NCI-H446 treated with DMSO at 0.1 percent for 48 hours (cell line): ENCODE data around the gene SOWAHA.

ENCODE experiments used
- DNase-seq: peaks from one replicate; lab custom pipeline; 2025; lab: John Stamatoyannopoulos, UW

Gene SOWAHA

GRCh38 chr5:132827943-132828673 lies 15.0 kb downstream of the SOWAHA start:
- DNase-seq = no peak

- DNase-seq = no peak
Observed at GRCh38 chr5:132828846-132829494, 15.9 kb downstream of the SOWAHA start.

- no peak for DNase-seq
Observed at GRCh38 chr5:132829742-132830435, 16.8 kb downstream of the SOWAHA start.

- no peak for DNase-seq
Observed at GRCh38 chr5:132830436-132831094, 17.5 kb downstream of the SOWAHA start, which contains the start of gene SHROOM1. Gene SHROOM1 (minus strand): TSS chr5:132830647. CDS start chr5:132826140, 4,507 bp downstream.

GRCh38 chr5:132831095-132831860 lies 18.2 kb downstream of the SOWAHA start:
- no peak for DNase-seq

GRCh38 chr5:132832612-132833011 lies 19.5 kb downstream of the SOWAHA start:
- DNase-seq = no peak

- no peak for DNase-seq
Observed at GRCh38 chr5:132834057-132834456, 21.0 kb downstream of the SOWAHA start.

GRCh38 chr5:132836852-132837251 lies 23.8 kb downstream of the SOWAHA start:
- DNase-seq = no peak

GRCh38 chr5:132837868-132838267 lies 24.8 kb downstream of the SOWAHA start:
- DNase-seq = no peak

GRCh38 chr5:132838516-132839282 lies 25.6 kb downstream of the SOWAHA start:
- no peak for DNase-seq

GRCh38 chr5:132839426-132840301 lies 26.6 kb downstream of the SOWAHA start:
- no peak for DNase-seq

- no peak for DNase-seq
Observed at GRCh38 chr5:132840313-132840712, 27.2 kb downstream of the SOWAHA start.

GRCh38 chr5:132840896-132841295 lies 27.8 kb downstream of the SOWAHA start:
- DNase-seq = no peak

- no peak for DNase-seq
Observed at GRCh38 chr5:132841305-132841704, 28.2 kb downstream of the SOWAHA start.

- DNase-seq = no peak
Observed at GRCh38 chr5:132848270-132848669, 35.2 kb downstream of the SOWAHA start.

- DNase-seq = no peak
Observed at GRCh38 chr5:132849347-132849746, 36.2 kb downstream of the SOWAHA start.

- no peak for DNase-seq
Observed at GRCh38 chr5:132850066-132850465, 37.0 kb downstream of the SOWAHA start.

GRCh38 chr5:132853323-132853722 lies 40.2 kb downstream of the SOWAHA start:
- no peak for DNase-seq

GRCh38 chr5:132853790-132854189 lies 40.7 kb downstream of the SOWAHA start:
- no peak for DNase-seq

GRCh38 chr5:132854301-132854700 lies 41.2 kb downstream of the SOWAHA start:
- no peak for DNase-seq
